ENCODE measurements around the gene RBPMS2.

The RBPMS2 gene

DNA sequence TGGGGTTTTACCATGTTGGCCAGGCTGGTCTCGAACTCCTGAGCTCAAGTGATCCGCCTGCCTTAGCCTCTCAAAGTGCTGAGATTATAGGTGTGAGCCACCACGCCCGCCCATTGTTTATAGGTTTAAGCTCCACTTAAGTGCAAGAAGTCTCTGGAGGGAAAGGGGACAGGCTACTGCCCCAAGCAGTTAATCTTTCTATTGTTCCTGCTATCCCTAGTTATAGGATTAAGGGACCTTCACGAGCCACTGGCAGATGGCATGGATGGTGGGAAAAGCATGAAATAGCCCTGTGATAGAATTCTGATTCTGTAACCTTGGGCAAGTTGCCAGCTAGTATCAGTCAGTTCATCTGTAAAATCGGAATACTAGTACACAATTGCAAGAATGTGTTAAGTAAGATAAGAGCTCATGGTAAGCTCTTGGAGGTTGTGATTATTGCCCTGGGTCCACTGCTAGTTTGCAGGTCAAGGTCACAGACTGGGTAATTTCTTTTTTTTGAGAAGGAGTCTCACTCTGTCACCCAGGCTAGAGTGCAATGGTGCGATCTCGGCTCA, 5.3 kb upstream of the RBPMS2 start:
- Histone ChIP-seq H3K27me3 (ENCODE audit: insufficient read depth, low read depth) (no peaks in the 10 kb centered on the region), H3K4me3 (IDR thresholded peaks at IDR 0.05; ENCODE audit: insufficient read depth, low read depth, low read length) (no peak overlapping the region), H3K4me1 (ENCODE audit: low read depth, poor library complexity, severe bottlenecking) (no peaks in the 10 kb centered on the region), H3K79me2 (ENCODE audit: insufficient read depth, low read depth) (no peaks in the 10 kb centered on the region), H3K9ac (no peak overlapping the region), H3K4me2 (no peak overlapping the region), H3K27ac (no peak overlapping the region), H3K36me3 (ENCODE audit: insufficient read depth) (no peaks in the 10 kb centered on the region), H2AFZ (ENCODE audit: low read depth) (no peak overlapping the region), H4K20me1 (ENCODE audit: insufficient read depth) (no peaks in the 10 kb centered on the region)
- TF ChIP-seq CTCF (conservative IDR thresholded peaks at IDR 0.05; ENCODE audit: low read depth, low read length): no peak

GRCh38 chr15:64779630-64780029, 4.2 kb upstream of the RBPMS2 start:
- H3K4me1 ChIP-seq (ENCODE audit: low read depth, poor library complexity, severe bottlenecking): no peaks in the 10 kb centered on the region
- no peak overlapping the region for H3K4me2 ChIP-seq
- no peak overlapping the region for H3K4me3 ChIP-seq (IDR thresholded peaks at IDR 0.05; ENCODE audit: insufficient read depth, low read depth, low read length)
- no peaks in the 10 kb centered on the region for H4K20me1 ChIP-seq (ENCODE audit: insufficient read depth)
- no peaks in the 10 kb centered on the region for H3K36me3 ChIP-seq (ENCODE audit: insufficient read depth)
- no peak overlapping the region for H3K9ac ChIP-seq
- H2AFZ ChIP-seq (ENCODE audit: low read depth): no peak overlapping the region
- H3K79me2 ChIP-seq (ENCODE audit: insufficient read depth, low read depth): no peaks in the 10 kb centered on the region
- no peak overlapping the region for H3K27ac ChIP-seq
- no peaks in the 10 kb centered on the region for H3K27me3 ChIP-seq (ENCODE audit: insufficient read depth, low read depth)
- TF ChIP-seq CTCF (conservative IDR thresholded peaks at IDR 0.05; ENCODE audit: low read depth, low read length): no peak

GRCh38 chr15:64779024-64779423, 3.6 kb upstream of the RBPMS2 start:
- no peak overlapping the region for H3K27ac ChIP-seq
- H3K4me1 ChIP-seq (ENCODE audit: low read depth, poor library complexity, severe bottlenecking): no peaks in the 10 kb centered on the region
- H3K36me3 ChIP-seq (ENCODE audit: insufficient read depth): no peaks in the 10 kb centered on the region
- TF ChIP-seq CTCF (conservative IDR thresholded peaks at IDR 0.05; ENCODE audit: low read depth, low read length): no peak
- no peaks in the 10 kb centered on the region for H3K79me2 ChIP-seq (ENCODE audit: insufficient read depth, low read depth)
- H3K4me2 ChIP-seq: no peak overlapping the region
- H3K4me3 ChIP-seq (IDR thresholded peaks at IDR 0.05; ENCODE audit: insufficient read depth, low read depth, low read length): no peak overlapping the region
- H4K20me1 ChIP-seq (ENCODE audit: insufficient read depth): no peaks in the 10 kb centered on the region
- no peak overlapping the region for H3K9ac ChIP-seq
- H3K27me3 ChIP-seq (ENCODE audit: insufficient read depth, low read depth): no peaks in the 10 kb centered on the region
- H2AFZ ChIP-seq (ENCODE audit: low read depth): no peak overlapping the region

DNA sequence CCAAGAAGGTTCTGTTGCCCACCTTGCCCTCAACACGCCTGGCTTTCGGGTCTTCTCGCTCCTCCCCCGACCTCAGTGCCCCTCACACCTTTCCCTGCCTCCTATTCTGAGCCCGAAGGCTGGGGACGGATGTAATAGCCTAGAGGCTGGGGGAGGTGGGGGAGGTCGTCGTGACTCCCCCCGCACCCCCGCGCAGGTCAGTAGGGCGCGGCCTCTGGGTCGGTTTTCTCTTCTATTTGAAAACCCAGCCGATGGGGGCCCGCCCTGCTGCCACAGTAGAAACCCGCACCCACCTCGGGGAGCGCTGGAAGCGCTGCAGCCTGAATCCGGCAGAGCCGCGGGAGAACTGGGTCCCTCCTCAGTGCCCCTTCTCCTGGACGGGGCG, 1.0 kb upstream of the RBPMS2 start:
- no peaks in the 10 kb centered on the region for H3K79me2 ChIP-seq (ENCODE audit: insufficient read depth, low read depth)
- H2AFZ ChIP-seq (ENCODE audit: low read depth): no peak overlapping the region; the same call in 1 of the 2 replicates
- no peaks in the 10 kb centered on the region for H4K20me1 ChIP-seq (ENCODE audit: insufficient read depth)
- no peak for TF ChIP-seq CTCF (conservative IDR thresholded peaks at IDR 0.05; ENCODE audit: low read depth, low read length)
- H3K4me1 ChIP-seq (ENCODE audit: low read depth, poor library complexity, severe bottlenecking): no peaks in the 10 kb centered on the region
- H3K9ac ChIP-seq: no peak overlapping the region
- H3K36me3 ChIP-seq (ENCODE audit: insufficient read depth): no peaks in the 10 kb centered on the region
- no peak overlapping the region; the same call in 1 of the 2 replicates for H3K4me2 ChIP-seq
- H3K27me3 ChIP-seq (ENCODE audit: insufficient read depth, low read depth): no peaks in the 10 kb centered on the region
- H3K4me3 ChIP-seq (IDR thresholded peaks at IDR 0.05; ENCODE audit: insufficient read depth, low read depth, low read length): no peak overlapping the region
- H3K27ac ChIP-seq: no peak overlapping the region

Measured in KMS-11 (cell line).